ENCODE data around the gene CADPS. TPM values are rescaled to one million over a fixed set of nuclear protein-coding genes. Genes with fewer than 3 reads are reported as not detected.

The CADPS gene
- total RNA-seq, 1 donor from 2014 or later = 1.3 TPM

DNA sequence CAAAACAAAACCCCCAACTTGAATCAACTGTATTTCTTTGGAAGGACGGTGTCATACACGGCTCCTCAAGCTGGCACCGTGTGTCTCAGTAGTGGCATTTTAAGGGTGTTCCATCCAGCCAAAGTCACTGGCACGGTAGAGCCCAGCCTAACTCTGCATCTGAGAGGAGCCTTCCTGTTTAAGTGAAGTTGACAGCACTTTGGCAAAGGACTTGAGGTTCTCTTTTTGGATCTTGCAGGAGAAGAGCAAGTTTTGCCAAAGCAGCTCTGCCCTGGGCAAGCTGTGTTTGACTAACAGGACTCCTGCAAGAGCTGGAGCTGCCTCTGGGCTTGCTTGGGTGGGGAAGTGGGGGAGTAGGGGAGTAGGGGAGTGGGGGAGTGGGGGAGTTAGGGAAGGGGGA is 392.3 kb downstream of the CADPS start:
- FAIRE-seq = no peak
- Histone ChIP-seq H3K36me3 (ENCODE audit: control insufficient read depth, insufficient read depth, low read length) (no peaks in the 10 kb centered on the region), H3K27me3 (ENCODE audit: control insufficient read depth, insufficient read depth, low read length) (no peaks in the 10 kb centered on the region), H3K4me3 (ENCODE audit: low read depth, low read length) (no peak overlapping the region)
- no peak for DNase-seq (ENCODE audit: low read depth)
- TF ChIP-seq, protein P1, sequence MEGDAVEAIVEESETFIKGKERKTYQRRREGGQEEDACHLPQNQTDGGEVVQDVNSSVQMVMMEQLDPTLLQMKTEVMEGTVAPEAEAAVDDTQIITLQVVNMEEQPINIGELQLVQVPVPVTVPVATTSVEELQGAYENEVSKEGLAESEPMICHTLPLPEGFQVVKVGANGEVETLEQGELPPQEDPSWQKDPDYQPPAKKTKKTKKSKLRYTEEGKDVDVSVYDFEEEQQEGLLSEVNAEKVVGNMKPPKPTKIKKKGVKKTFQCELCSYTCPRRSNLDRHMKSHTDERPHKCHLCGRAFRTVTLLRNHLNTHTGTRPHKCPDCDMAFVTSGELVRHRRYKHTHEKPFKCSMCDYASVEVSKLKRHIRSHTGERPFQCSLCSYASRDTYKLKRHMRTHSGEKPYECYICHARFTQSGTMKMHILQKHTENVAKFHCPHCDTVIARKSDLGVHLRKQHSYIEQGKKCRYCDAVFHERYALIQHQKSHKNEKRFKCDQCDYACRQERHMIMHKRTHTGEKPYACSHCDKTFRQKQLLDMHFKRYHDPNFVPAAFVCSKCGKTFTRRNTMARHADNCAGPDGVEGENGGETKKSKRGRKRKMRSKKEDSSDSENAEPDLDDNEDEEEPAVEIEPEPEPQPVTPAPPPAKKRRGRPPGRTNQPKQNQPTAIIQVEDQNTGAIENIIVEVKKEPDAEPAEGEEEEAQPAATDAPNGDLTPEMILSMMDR (IDR thresholded peaks at IDR 0.05; ENCODE audit: insufficient read depth, low read length, severe bottlenecking) = no peak

DNA sequence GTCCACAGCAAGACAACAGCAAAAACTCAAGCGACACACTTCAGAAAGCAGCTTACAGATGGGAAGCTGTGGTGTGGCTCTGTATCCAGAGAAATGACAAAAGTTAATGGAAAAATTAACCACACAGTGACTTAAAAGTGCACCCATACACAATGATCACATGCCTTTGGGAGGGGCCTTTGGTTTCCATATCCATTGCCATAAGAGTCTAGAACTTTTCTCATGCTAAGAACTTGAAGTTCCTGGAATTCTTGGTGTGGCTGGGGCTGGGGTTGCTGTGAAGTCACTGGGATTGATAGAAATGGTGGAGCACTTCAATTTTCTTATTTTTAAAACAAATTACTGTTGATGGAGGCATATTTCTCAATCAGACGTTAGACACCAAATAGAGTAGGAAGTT is 393.3 kb downstream of the CADPS start:
- FAIRE-seq (no peak), DNase-seq (ENCODE audit: low read depth) (no peak)
- TF ChIP-seq, protein P1 (IDR thresholded peaks at IDR 0.05; ENCODE audit: insufficient read depth, low read length, severe bottlenecking) = no peak
- H3K27me3 ChIP-seq (ENCODE audit: control insufficient read depth, insufficient read depth, low read length) = no peaks in the 10 kb centered on the region
- H3K4me3 ChIP-seq (ENCODE audit: low read depth, low read length) = no peak overlapping the region
- no peaks in the 10 kb centered on the region for H3K36me3 ChIP-seq (ENCODE audit: control insufficient read depth, insufficient read depth, low read length)

DNA sequence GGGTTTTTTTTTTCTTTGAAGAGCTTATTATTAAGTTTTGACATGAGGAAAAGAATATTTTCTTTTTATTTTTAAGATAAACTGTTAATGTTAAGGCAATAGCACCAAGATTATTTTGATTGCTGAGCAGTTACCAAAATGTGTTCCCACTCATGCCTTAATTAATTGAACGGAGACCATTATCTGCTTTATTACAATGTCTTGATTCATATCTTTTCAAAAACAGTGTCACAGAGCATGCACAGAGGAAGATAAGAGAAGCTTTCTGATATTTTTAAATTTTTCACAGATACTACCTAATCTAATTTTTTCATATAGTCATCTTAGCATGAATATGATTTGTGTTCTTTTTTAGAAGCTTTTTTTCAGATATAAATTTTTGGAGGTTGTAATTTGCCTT is 395.2 kb downstream of the CADPS start:
- TF ChIP-seq, protein P1 (IDR thresholded peaks at IDR 0.05; ENCODE audit: insufficient read depth, low read length, severe bottlenecking) = no peak
- DNase-seq (ENCODE audit: low read depth) (no peak), FAIRE-seq (no peak)
- Histone ChIP-seq H3K4me3 (ENCODE audit: low read depth, low read length) (no peak overlapping the region), H3K36me3 (ENCODE audit: control insufficient read depth, insufficient read depth, low read length) (no peaks in the 10 kb centered on the region), H3K27me3 (ENCODE audit: control insufficient read depth, insufficient read depth, low read length) (no peaks in the 10 kb centered on the region)

DNA sequence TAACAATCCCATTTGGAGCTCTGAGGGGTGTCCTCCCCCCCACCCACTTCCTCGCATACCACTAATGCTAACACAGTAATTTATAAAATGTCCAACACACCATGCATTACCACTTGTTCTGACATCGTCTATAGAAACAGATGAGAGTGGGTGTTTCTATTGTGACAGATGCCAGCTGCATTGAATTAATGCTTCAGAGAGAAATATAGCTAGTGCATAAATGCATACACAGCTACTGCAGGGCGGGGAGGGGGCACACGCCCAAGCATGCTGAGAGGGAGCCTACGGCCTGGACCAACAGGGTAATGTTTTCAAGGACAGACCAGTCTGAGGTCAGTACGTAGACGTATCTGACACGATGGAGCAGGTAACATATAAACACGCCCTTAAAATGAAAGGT is 395.9 kb downstream of the CADPS start:
- no peak for DNase-seq (ENCODE audit: low read depth)
- no peak for FAIRE-seq
- TF ChIP-seq, protein P1 (IDR thresholded peaks at IDR 0.05; ENCODE audit: insufficient read depth, low read length, severe bottlenecking) = no peak
- no peaks in the 10 kb centered on the region for H3K36me3 ChIP-seq (ENCODE audit: control insufficient read depth, insufficient read depth, low read length)
- no peak overlapping the region for H3K4me3 ChIP-seq (ENCODE audit: low read depth, low read length)
- H3K27me3 ChIP-seq (ENCODE audit: control insufficient read depth, insufficient read depth, low read length) = no peaks in the 10 kb centered on the region

DNA sequence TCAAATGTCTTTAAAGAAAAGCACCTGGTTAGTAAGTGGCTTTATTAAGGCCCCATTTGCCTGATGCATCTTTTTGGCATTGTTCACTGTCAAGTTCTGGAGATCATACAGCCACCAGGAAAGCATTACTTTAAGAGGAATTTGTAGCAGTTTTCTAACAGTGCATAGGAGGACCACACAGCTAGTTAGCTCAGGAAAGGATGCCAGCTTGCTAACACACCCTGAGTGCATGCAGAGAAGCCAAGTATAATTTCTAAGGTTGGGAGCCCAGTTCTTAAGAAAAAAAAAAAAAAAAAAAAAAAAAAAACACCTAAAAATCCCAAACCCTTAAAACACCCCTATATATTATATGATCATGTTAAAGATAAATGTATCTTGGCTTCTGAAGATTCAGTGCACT is 399.9 kb downstream of the CADPS start:
- DNase-seq (ENCODE audit: low read depth) (no peak), FAIRE-seq (no peak)
- Histone ChIP-seq H3K27me3 (ENCODE audit: control insufficient read depth, insufficient read depth, low read length) (no peaks in the 10 kb centered on the region), H3K36me3 (ENCODE audit: control insufficient read depth, insufficient read depth, low read length) (no peaks in the 10 kb centered on the region), H3K4me3 (ENCODE audit: low read depth, low read length) (no peak overlapping the region)
- TF ChIP-seq, protein P1 (IDR thresholded peaks at IDR 0.05; ENCODE audit: insufficient read depth, low read length, severe bottlenecking) = no peak

DNA sequence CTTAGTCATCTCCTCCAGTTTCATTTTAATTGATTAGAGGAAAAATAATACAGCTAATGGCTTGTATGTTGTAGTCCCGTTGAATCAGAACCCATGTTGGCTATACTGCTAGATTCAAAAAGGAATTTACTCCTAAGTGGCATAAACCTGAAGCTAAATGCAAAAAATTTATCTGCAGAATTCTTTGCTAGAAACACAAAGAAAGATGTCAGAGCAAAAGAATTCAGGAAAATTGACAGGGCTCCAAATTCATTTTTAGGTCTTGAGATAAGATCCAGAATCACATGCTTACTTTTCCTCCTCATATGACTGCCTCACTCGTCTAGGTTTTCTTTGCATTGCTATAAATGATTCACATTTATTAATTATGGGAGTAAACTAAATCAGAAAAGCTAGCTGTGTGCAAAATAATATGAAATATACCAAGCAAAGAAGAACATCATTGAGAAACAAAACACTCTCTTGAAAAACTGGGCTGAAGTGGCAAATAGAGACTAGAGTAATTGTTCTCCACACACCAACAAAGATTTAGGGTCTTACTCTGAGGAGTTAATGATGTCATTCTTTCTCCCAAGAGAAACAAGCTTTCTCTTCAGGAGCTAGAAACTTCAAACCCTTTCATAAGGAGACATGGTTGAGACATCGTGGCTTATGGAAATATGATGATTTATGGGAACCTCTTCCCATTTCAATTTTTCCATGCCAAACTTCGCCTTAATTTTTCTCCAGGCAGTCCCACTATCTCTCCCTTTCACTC is 407.1 kb downstream of the CADPS start:
- TF ChIP-seq, protein P1 (IDR thresholded peaks at IDR 0.05; ENCODE audit: insufficient read depth, low read length, severe bottlenecking) = no peak
- DNase-seq (ENCODE audit: low read depth) = no peak

More for the DNA sequence above, 407.1 kb downstream of the CADPS start:
- no peaks in the 10 kb centered on the region for H3K36me3 ChIP-seq (ENCODE audit: control insufficient read depth, insufficient read depth, low read length)
- H3K4me3 ChIP-seq (ENCODE audit: low read depth, low read length) = no peak overlapping the region
- no peaks in the 10 kb centered on the region for H3K27me3 ChIP-seq (ENCODE audit: control insufficient read depth, insufficient read depth, low read length)
- no peak for FAIRE-seq

Measured in bronchial epithelial cell (primary cell).